ENCODE results near the gene ABCA7. TPM values are rescaled to one million over a fixed set of nuclear protein-coding genes. Genes with fewer than 3 reads are reported as not detected.

Gene ABCA7
- total RNA-seq, 1 donor from 2014 or later: 17.2 TPM

GRCh38 chr19:1104311-1105007 is 64.6 kb downstream of the ABCA7 start:
- Mint-ChIP-seq H3K36me3 (ENCODE audit: low read depth) (peaks cover 24% of the 10 kb centered on the region), H3K9me3 (peaks cover 5% of the 10 kb centered on the region), H3K27ac (no peak overlapping the region), H3K27me3 (ENCODE audit: low read depth) (no peaks in the 10 kb centered on the region), H3K4me3 (ENCODE audit: low read depth) (peak overlapping the region; percentile 73), H3K4me1 (ENCODE audit: low read depth) (peaks cover 25% of the 10 kb centered on the region)
- intact Hi-C loops (cut with micrococcal nuclease): loop anchor here (5.0 kb wide), 1 partner anchor 88 kb away; no protein-coding TSS in a partner anchor
- peak; percentile 64 for DNase-seq (ENCODE audit: low spot score)

DNA sequence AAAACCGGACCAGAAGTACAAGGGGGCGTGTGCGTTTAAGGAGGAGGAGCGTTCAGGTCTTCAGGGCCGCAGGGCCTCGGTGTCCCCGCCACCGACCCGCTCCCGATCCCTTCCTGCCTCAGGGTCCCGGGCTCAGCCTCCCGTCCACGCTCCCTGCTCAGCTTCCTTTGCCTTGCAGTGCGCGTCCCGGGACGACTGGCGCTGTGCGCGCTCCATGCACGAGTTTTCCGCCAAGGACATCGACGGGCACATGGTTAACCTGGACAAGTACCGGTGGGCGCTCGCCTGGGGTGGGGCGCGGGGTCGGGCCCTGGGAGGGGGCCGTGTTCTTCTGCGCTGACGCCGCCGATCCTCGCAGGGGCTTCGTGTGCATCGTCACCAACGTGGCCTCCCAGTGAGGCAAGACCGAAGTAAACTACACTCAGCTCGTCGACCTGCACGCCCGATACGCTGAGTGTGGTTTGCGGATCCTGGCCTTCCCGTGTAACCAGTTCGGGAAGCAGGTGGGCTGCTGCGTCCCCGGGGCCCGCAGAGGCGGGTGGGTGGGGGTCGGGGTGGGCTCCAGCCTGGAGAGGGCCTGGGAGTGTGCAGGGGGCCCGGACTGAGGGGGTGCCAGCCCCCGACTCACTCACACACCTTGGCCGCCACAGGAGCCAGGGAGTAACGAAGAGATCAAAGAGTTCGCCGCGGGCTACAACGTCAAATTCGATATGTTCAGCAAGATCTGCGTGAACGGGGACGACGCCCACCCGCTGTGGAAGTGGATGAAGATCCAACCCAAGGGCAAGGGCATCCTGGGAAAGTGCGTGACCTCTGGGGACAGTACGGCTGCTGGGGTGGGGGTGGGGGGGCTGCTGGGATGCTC is 65.3 kb downstream of the ABCA7 start:
- H3K4me3 Mint-ChIP-seq (ENCODE audit: low read depth): peak overlapping the region; percentile 73
- no peak for DNase-seq (ENCODE audit: low spot score)
- peaks cover 22% of the 10 kb centered on the region for H3K4me1 Mint-ChIP-seq (ENCODE audit: low read depth)
- intact Hi-C loops (cut with micrococcal nuclease): no loop called here
- H3K27me3 Mint-ChIP-seq (ENCODE audit: low read depth): no peaks in the 10 kb centered on the region
- no peak overlapping the region for H3K27ac Mint-ChIP-seq
- no peaks in the 10 kb centered on the region for H3K9me3 Mint-ChIP-seq
- H3K36me3 Mint-ChIP-seq (ENCODE audit: low read depth): peaks cover 23% of the 10 kb centered on the region

- Mint-ChIP-seq H3K4me3 (ENCODE audit: low read depth) (peak overlapping the region; percentile 61), H3K36me3 (ENCODE audit: low read depth) (peaks cover 24% of the 10 kb centered on the region), H3K27ac (no peak overlapping the region), H3K9me3 (no peaks in the 10 kb centered on the region), H3K4me1 (ENCODE audit: low read depth) (peaks cover 21% of the 10 kb centered on the region), H3K27me3 (ENCODE audit: low read depth) (no peaks in the 10 kb centered on the region)
- DNase-seq (ENCODE audit: low spot score): no peak
- intact Hi-C loops (cut with micrococcal nuclease): no loop called here
Measured at GRCh38 chr19:1105873-1106840, 66.2 kb downstream of the ABCA7 start.

DNA sequence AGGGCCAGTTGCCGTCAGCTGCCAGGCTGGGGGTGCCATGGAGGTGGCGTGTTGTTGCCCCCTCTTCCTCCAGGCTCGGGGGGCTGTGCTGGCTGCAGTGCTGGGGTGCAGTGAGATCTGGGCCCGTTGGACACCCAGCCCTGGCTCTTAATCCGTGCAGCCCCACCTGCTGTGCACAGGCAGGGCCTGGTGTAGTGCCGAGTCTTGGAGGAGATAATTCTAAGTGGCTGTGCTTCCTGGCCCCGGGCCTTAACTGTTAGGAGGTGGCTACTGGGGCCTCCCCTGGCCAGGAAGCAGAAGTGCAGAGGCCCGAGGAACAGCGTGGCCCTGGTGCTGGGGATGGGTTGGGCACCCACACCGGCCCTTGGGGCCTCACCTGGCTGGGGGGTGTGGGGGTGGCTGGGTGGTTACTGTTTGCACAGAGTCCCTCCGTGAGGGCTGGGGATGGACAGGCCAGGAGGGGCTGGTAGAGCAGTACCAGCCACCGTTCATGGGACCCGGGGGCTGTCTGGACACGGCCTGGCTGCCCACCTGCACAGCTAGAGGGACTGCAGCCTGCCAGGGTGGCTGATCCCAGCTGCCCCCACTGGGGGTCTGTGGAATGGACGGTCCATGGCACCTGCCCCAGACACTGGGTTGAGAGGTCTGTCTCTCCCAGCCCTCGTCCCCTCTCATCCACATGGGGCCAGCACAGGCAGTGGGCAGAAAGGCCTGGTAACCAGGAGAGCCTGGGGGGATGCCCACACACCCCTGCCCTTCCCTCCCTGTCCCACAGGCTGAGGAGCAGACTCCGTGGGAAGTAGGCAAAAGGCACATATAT is 67.1 kb downstream of the ABCA7 start:
- peaks cover 13% of the 10 kb centered on the region for H3K4me1 Mint-ChIP-seq (ENCODE audit: low read depth)

DNA sequence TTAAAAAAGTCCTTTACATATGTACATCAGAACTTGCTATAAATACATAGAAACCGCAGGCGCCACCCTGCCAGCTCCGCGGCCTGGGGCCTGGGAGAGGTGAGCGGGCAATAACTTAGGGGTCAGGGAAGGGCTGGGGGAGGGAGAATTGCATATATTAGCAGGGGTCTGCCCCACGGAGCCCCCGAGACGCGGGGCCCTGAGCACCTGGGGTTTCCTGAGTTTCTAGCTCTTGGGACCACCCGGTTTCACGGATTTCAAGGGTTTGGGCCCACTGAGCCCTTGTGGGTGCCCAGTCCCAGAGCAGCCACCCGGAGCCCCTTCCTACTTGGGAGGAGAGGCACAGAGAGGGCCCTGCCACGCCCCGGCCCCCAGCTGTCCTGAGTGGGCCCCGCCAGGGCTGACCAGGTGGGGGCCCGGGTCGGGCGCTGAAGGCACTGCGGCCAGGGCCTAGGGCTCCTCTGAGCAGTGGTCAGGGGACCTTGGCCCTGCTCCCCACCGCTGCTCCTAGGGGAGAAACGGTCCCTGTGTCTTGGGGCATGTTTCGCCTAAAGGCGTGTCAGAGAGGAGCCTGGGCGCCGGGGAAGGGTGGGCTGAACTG is 67.9 kb downstream of the ABCA7 start:
- H3K27ac Mint-ChIP-seq: no peak overlapping the region
- no peaks in the 10 kb centered on the region for H3K27me3 Mint-ChIP-seq (ENCODE audit: low read depth)
- peaks cover 6% of the 10 kb centered on the region for H3K4me1 Mint-ChIP-seq (ENCODE audit: low read depth)
- H3K9me3 Mint-ChIP-seq: no peaks in the 10 kb centered on the region
- intact Hi-C loops (cut with micrococcal nuclease): no loop called here
- DNase-seq (ENCODE audit: low spot score): no peak
- H3K4me3 Mint-ChIP-seq (ENCODE audit: low read depth): no peak overlapping the region
- H3K36me3 Mint-ChIP-seq (ENCODE audit: low read depth): peaks cover 26% of the 10 kb centered on the region

More for the DNA sequence above, 67.1 kb downstream of the ABCA7 start:
- Mint-ChIP-seq H3K27ac (no peak overlapping the region), H3K9me3 (no peaks in the 10 kb centered on the region), H3K4me3 (ENCODE audit: low read depth) (peak overlapping the region; percentile 37), H3K36me3 (ENCODE audit: low read depth) (peaks cover 24% of the 10 kb centered on the region), H3K27me3 (ENCODE audit: low read depth) (no peaks in the 10 kb centered on the region)
- intact Hi-C loops (cut with micrococcal nuclease): no loop called here
- DNase-seq (ENCODE audit: low spot score): no peak

- no peak overlapping the region for H3K27ac Mint-ChIP-seq
- peaks cover 27% of the 10 kb centered on the region for H3K36me3 Mint-ChIP-seq (ENCODE audit: low read depth)
- H3K9me3 Mint-ChIP-seq: no peaks in the 10 kb centered on the region
- H3K4me3 Mint-ChIP-seq (ENCODE audit: low read depth): no peak overlapping the region
- peaks cover 2% of the 10 kb centered on the region for H3K4me1 Mint-ChIP-seq (ENCODE audit: low read depth)
- H3K27me3 Mint-ChIP-seq (ENCODE audit: low read depth): no peaks in the 10 kb centered on the region
- no peak for DNase-seq (ENCODE audit: low spot score)
- intact Hi-C loops (cut with micrococcal nuclease): no loop called here
Measured at GRCh38 chr19:1108291-1109031, 68.6 kb downstream of the ABCA7 start.

DNA sequence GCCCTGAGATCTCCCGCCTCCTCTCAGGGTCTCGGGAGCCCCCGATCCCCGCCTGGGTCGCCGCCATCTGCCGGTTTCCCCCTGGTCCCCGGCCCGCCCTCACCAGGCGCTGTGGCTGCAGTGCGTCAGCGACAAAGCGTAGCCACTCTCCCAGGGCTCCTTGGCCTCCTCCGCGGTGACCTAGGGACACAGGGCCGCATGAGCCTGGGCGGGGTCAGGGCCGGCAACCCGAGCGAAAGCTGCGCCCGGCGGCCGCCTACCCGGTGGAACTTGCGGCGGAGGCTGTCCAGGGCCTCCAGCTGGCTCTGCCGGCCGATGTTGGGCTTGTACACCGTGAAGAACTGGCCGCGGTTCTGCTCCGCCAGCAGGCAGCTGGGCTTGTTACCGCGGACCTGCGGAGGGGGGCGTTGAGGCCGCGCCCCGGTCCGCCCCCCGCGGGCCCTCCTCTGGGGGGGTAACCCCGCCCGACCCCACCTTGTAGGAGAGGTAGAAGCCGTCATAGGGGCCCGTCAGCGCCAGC is 69.2 kb downstream of the ABCA7 start:
- Mint-ChIP-seq H3K27ac (no peak overlapping the region), H3K9me3 (no peaks in the 10 kb centered on the region), H3K4me3 (ENCODE audit: low read depth) (no peak overlapping the region), H3K4me1 (ENCODE audit: low read depth) (peaks cover 1% of the 10 kb centered on the region), H3K36me3 (ENCODE audit: low read depth) (peaks cover 27% of the 10 kb centered on the region), H3K27me3 (ENCODE audit: low read depth) (no peaks in the 10 kb centered on the region)
- DNase-seq (ENCODE audit: low spot score): no peak
- intact Hi-C loops (cut with micrococcal nuclease): no loop called here

DNA sequence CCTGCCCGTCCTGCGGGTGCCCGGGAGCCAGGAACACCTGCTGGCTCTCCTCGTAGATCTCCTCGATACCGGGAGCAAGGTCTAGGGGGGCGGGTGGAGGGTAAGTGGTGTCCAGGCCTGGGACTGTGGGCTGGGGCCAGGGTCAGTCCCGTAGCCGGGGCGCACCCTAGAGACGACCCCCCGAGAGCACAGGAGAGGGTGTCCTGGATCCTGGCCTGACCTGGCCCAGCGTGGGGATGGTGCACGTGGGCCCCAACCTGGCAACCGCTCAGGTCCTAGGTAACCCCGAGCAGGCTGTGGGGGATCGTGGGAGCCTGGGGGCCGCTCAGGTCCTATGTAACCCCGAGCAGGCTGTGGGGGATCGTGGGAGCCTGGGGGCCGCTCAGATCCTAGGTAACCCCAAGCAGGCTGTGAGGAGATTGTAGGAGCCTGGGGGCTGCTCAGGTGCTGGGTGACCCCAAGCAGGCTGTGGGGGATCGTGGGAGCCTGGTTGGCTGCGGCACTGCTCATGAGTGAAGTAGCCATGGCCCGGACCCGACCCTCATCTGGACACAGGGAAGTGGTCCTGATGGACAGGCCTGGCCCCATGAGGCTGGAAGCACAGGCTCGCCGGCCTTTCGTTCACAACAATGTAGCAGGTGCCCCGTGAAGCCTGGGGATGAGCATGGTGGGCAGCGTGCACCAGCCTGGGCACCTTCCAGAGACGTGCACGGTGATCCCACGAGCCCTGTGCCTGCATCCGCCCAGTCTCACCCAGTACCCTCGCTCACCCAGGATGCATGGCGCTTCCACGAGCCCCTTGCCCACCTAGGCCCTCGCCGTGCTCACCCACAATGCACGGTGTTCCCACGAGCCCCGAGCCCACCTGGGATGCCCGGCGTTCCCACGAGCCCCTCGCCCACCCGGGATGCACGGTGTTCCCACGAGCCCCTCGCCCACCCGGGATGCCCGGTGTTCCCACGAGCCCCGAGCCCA is 70.1 kb downstream of the ABCA7 start:
- H3K4me1 Mint-ChIP-seq (ENCODE audit: low read depth): peaks cover 1% of the 10 kb centered on the region
- intact Hi-C loops (cut with micrococcal nuclease): no loop called here
- no peaks in the 10 kb centered on the region for H3K27me3 Mint-ChIP-seq (ENCODE audit: low read depth)
- H3K27ac Mint-ChIP-seq: no peak overlapping the region
- H3K9me3 Mint-ChIP-seq: no peaks in the 10 kb centered on the region
- DNase-seq (ENCODE audit: low spot score): no peak
- H3K4me3 Mint-ChIP-seq (ENCODE audit: low read depth): no peak overlapping the region
- H3K36me3 Mint-ChIP-seq (ENCODE audit: low read depth): peaks cover 25% of the 10 kb centered on the region

DNA sequence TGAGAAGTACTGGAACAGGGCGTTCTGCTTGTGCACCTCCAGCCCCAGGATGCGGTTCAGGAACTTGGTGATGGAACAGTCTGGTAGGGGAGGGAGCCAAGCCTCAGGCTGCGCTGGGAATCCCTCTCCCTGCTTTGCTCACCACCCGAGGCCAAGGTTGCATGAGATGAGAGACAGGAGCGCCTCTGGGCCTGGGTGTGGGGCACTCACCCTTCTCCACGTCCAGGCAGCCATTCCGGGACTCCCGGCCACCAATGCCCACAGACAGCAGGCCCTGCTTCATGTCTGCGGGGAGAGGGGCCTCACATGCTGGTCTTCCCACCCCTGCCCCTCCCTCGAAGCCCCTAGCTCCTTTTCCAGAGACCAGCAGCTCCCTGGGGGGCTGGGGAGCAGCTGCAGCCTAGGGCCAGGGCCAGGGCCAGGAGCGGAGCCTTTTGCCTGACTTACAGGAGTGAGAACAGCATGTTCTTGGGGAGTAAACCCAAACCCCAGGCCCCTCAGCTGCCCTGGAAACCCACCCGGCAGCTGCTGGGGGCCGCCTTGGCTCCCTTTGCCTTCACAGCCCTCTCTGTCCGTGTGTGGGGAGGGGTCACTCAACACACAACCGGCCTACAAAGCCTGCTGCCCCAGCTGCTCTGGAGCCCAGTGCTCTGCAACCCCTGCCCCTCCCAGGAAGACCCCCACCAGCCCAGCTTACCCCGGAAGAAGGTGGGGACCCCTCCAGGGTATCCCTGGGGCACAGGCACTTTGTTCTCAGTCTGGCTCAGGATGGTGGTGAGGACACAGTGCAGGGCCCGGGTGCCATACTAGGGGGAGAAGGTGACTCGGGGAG is 71.1 kb downstream of the ABCA7 start:
- peaks cover 1% of the 10 kb centered on the region for H3K4me1 Mint-ChIP-seq (ENCODE audit: low read depth)
- H3K27me3 Mint-ChIP-seq (ENCODE audit: low read depth): no peaks in the 10 kb centered on the region
- no peak overlapping the region for H3K4me3 Mint-ChIP-seq (ENCODE audit: low read depth)
- peaks cover 17% of the 10 kb centered on the region for H3K36me3 Mint-ChIP-seq (ENCODE audit: low read depth)
- no peak overlapping the region for H3K27ac Mint-ChIP-seq
- H3K9me3 Mint-ChIP-seq: no peaks in the 10 kb centered on the region
- DNase-seq (ENCODE audit: low spot score): no peak
- intact Hi-C loops (cut with micrococcal nuclease): no loop called here
